ENCODE data around the gene CUX1. TPM values are rescaled to one million over a fixed set of nuclear protein-coding genes. Genes with fewer than 3 reads are reported as not detected.

CUX1 gene
- total and polyA plus RNA-seq, 2 donors = 59.7 to 63.5 TPM

GRCh38 chr7:102193806-102194205 is 376.4 kb downstream of the CUX1 start:
- Histone ChIP-seq H3K4me1 (ENCODE audit: insufficient read depth) (no peaks in the 10 kb centered on the region), H3K27ac (ENCODE audit: low read depth) (no peak overlapping the region), H3K4me3 (ENCODE audit: low read depth, low read length) (no peak overlapping the region), H3K36me3 (ENCODE audit: insufficient read depth) (peaks cover 2% of the 10 kb centered on the region)
- no peak for DNase-seq (ENCODE audit: extremely low spot score)
- 94% methylated on average over 8 of the region's 8 CpGs for WGBS

GRCh38 chr7:102195361-102195760 is 377.9 kb downstream of the CUX1 start:
- no peak overlapping the region for H3K27ac ChIP-seq (ENCODE audit: low read depth)
- 95% methylated on average over 34 of the region's 34 CpGs for WGBS
- H3K4me1 ChIP-seq (ENCODE audit: insufficient read depth) = no peaks in the 10 kb centered on the region
- DNase-seq (ENCODE audit: extremely low spot score) = no peak
- peaks cover 2% of the 10 kb centered on the region for H3K36me3 ChIP-seq (ENCODE audit: insufficient read depth)
- no peak overlapping the region for H3K4me3 ChIP-seq (ENCODE audit: low read depth, low read length)

GRCh38 chr7:102196028-102196427 is 378.6 kb downstream of the CUX1 start:
- no peak for DNase-seq (ENCODE audit: extremely low spot score)
- Histone ChIP-seq H3K4me1 (ENCODE audit: insufficient read depth) (no peaks in the 10 kb centered on the region), H3K27ac (ENCODE audit: low read depth) (no peak overlapping the region), H3K36me3 (ENCODE audit: insufficient read depth) (peaks cover 2% of the 10 kb centered on the region), H3K4me3 (ENCODE audit: low read depth, low read length) (no peak overlapping the region)
- WGBS = 97% methylated on average over 25 of the region's 25 CpGs

GRCh38 chr7:102197161-102197560 is 379.7 kb downstream of the CUX1 start:
- H3K36me3 ChIP-seq (ENCODE audit: insufficient read depth) = peaks cover 2% of the 10 kb centered on the region
- no peak for DNase-seq (ENCODE audit: extremely low spot score)

GRCh38 chr7:102197599-102197998 is 380.2 kb downstream of the CUX1 start:
- Histone ChIP-seq H3K4me1 (ENCODE audit: insufficient read depth) (no peaks in the 10 kb centered on the region), H3K36me3 (ENCODE audit: insufficient read depth) (peaks cover 2% of the 10 kb centered on the region), H3K4me3 (ENCODE audit: low read depth, low read length) (no peak overlapping the region), H3K27ac (ENCODE audit: low read depth) (no peak overlapping the region)
- DNase-seq (ENCODE audit: extremely low spot score) = no peak
- WGBS = 93% methylated on average over 12 of the region's 12 CpGs

More at GRCh38 chr7:102197161-102197560, 379.7 kb downstream of the CUX1 start:
- no peaks in the 10 kb centered on the region for H3K4me1 ChIP-seq (ENCODE audit: insufficient read depth)
- H3K4me3 ChIP-seq (ENCODE audit: low read depth, low read length) = no peak overlapping the region
- 96% methylated on average over 17 of the region's 17 CpGs for WGBS
- H3K27ac ChIP-seq (ENCODE audit: low read depth) = no peak overlapping the region

GRCh38 chr7:102198417-102198956 is 381.1 kb downstream of the CUX1 start:
- WGBS = 85% methylated on average over 14 of the region's 14 CpGs
- peaks cover 2% of the 10 kb centered on the region for H3K36me3 ChIP-seq (ENCODE audit: insufficient read depth)
- no peaks in the 10 kb centered on the region for H3K4me1 ChIP-seq (ENCODE audit: insufficient read depth)

GRCh38 chr7:102201576-102201975 is 384.1 kb downstream of the CUX1 start:
- Histone ChIP-seq H3K4me1 (ENCODE audit: insufficient read depth) (no peaks in the 10 kb centered on the region), H3K4me3 (ENCODE audit: low read depth, low read length) (no peak overlapping the region), H3K36me3 (ENCODE audit: insufficient read depth) (peaks cover 4% of the 10 kb centered on the region), H3K27ac (ENCODE audit: low read depth) (no peak overlapping the region)
- whole genome bisulfite sequencing = 97% methylated on average over 27 of the region's 27 CpGs
- DNase-seq (ENCODE audit: extremely low spot score) = no peak

More at GRCh38 chr7:102198417-102198956, 381.1 kb downstream of the CUX1 start:
- Histone ChIP-seq H3K4me3 (ENCODE audit: low read depth, low read length) (no peak overlapping the region), H3K27ac (ENCODE audit: low read depth) (no peak overlapping the region)
- DNase-seq (ENCODE audit: extremely low spot score) = no peak

- DNase-seq (ENCODE audit: extremely low spot score) = no peak
- H3K4me3 ChIP-seq (ENCODE audit: low read depth, low read length) = no peak overlapping the region
- H3K4me1 ChIP-seq (ENCODE audit: insufficient read depth) = no peaks in the 10 kb centered on the region
- H3K27ac ChIP-seq (ENCODE audit: low read depth) = no peak overlapping the region
- 91% methylated on average over 6 of the region's 6 CpGs for WGBS
- peaks cover 4% of the 10 kb centered on the region for H3K36me3 ChIP-seq (ENCODE audit: insufficient read depth)
These were observed 385.1 kb downstream of the CUX1 start for GRCh38 chr7:102202556-102202955.

GRCh38 chr7:102203218-102203617 is 385.8 kb downstream of the CUX1 start:
- Histone ChIP-seq H3K36me3 (ENCODE audit: insufficient read depth) (peaks cover 4% of the 10 kb centered on the region), H3K4me1 (ENCODE audit: insufficient read depth) (no peaks in the 10 kb centered on the region), H3K4me3 (ENCODE audit: low read depth, low read length) (no peak overlapping the region), H3K27ac (ENCODE audit: low read depth) (no peak overlapping the region)
- DNase-seq (ENCODE audit: extremely low spot score) = no peak
- 83% methylated on average over 12 of the region's 12 CpGs for WGBS

GRCh38 chr7:102204212-102204611 is 386.8 kb downstream of the CUX1 start:
- Histone ChIP-seq H3K4me1 (ENCODE audit: insufficient read depth) (no peaks in the 10 kb centered on the region), H3K4me3 (ENCODE audit: low read depth, low read length) (no peak overlapping the region), H3K36me3 (ENCODE audit: insufficient read depth) (peaks cover 4% of the 10 kb centered on the region), H3K27ac (ENCODE audit: low read depth) (no peak overlapping the region)
- DNase-seq (ENCODE audit: extremely low spot score) = no peak
- WGBS = 95% methylated on average over 16 of the region's 16 CpGs

- 94% methylated on average over 15 of the region's 15 CpGs for WGBS
- no peak overlapping the region for H3K27ac ChIP-seq (ENCODE audit: low read depth)
- H3K36me3 ChIP-seq (ENCODE audit: insufficient read depth) = peaks cover 4% of the 10 kb centered on the region
- no peaks in the 10 kb centered on the region for H3K4me1 ChIP-seq (ENCODE audit: insufficient read depth)
- no peak for DNase-seq (ENCODE audit: extremely low spot score)
- H3K4me3 ChIP-seq (ENCODE audit: low read depth, low read length) = no peak overlapping the region
These were observed 388.5 kb downstream of the CUX1 start for GRCh38 chr7:102205915-102206314.

GRCh38 chr7:102208826-102209225 is 391.4 kb downstream of the CUX1 start:
- WGBS = 88% methylated on average over 14 of the region's 14 CpGs
- H3K36me3 ChIP-seq (ENCODE audit: insufficient read depth) = peaks cover 4% of the 10 kb centered on the region
- H3K27ac ChIP-seq (ENCODE audit: low read depth) = no peak overlapping the region

GRCh38 chr7:102210787-102211186 is 393.4 kb downstream of the CUX1 start:
- H3K4me1 ChIP-seq (ENCODE audit: insufficient read depth) = no peaks in the 10 kb centered on the region
- DNase-seq (ENCODE audit: extremely low spot score) = no peak
- WGBS = 91% methylated on average over 13 of the region's 13 CpGs
- no peak overlapping the region for H3K4me3 ChIP-seq (ENCODE audit: low read depth, low read length)
- H3K27ac ChIP-seq (ENCODE audit: low read depth) = no peak overlapping the region
- no peaks in the 10 kb centered on the region for H3K36me3 ChIP-seq (ENCODE audit: insufficient read depth)

More at GRCh38 chr7:102208826-102209225, 391.4 kb downstream of the CUX1 start:
- DNase-seq (ENCODE audit: extremely low spot score) = no peak
- Histone ChIP-seq H3K4me1 (ENCODE audit: insufficient read depth) (no peaks in the 10 kb centered on the region), H3K4me3 (ENCODE audit: low read depth, low read length) (no peak overlapping the region)

GRCh38 chr7:102211590-102212550 is 394.4 kb downstream of the CUX1 start:
- Histone ChIP-seq H3K27ac (ENCODE audit: low read depth) (no peak overlapping the region), H3K4me3 (ENCODE audit: low read depth, low read length) (no peak overlapping the region), H3K36me3 (ENCODE audit: insufficient read depth) (no peaks in the 10 kb centered on the region), H3K4me1 (ENCODE audit: insufficient read depth) (no peaks in the 10 kb centered on the region)
- no peak for DNase-seq (ENCODE audit: extremely low spot score)
- WGBS = 92% methylated on average over 22 of the region's 22 CpGs

Measured in urinary bladder (tissue), 4 donors.